ENCODE results near the gene PLA2G4D. TPM values are rescaled to one million over a fixed set of nuclear protein-coding genes. Genes with fewer than 3 reads are reported as not detected.

The PLA2G4D gene
- total RNA-seq, 1 donor from 2014 or later: not detected

- no peak overlapping the region for H3K4me3 Mint-ChIP-seq
- peaks cover 4% of the 10 kb centered on the region for H3K9me3 Mint-ChIP-seq
- TF ChIP-seq CTCF (conservative IDR thresholded peaks at IDR 0.05): no peak
These were observed 25.8 kb downstream of the PLA2G4D start for GRCh38 chr15:42068601-42069000.

GRCh38 chr15:42066764-42067415, 27.5 kb downstream of the PLA2G4D start:
- DNase-seq (ENCODE audit: extremely low spot score, unreplicated experiment): peak; percentile 52
- peaks cover 11% of the 10 kb centered on the region for H3K4me1 Mint-ChIP-seq (ENCODE audit: unreplicated experiment)
- H3K27ac Mint-ChIP-seq: peak overlapping the region; percentile 65
- peaks cover 4% of the 10 kb centered on the region for H3K9me3 Mint-ChIP-seq
- peak overlapping the region; percentile 29 for H3K4me3 Mint-ChIP-seq
- TF ChIP-seq CTCF (conservative IDR thresholded peaks at IDR 0.05): no peak
- peaks cover 5% of the 10 kb centered on the region for H3K27me3 Mint-ChIP-seq
- H3K36me3 Mint-ChIP-seq: peaks cover 5% of the 10 kb centered on the region

More at GRCh38 chr15:42068601-42069000, 25.8 kb downstream of the PLA2G4D start:
- peaks cover 11% of the 10 kb centered on the region for H3K4me1 Mint-ChIP-seq (ENCODE audit: unreplicated experiment)
- H3K36me3 Mint-ChIP-seq: peaks cover 5% of the 10 kb centered on the region
- peak; percentile 67 for DNase-seq (ENCODE audit: extremely low spot score, unreplicated experiment)
- H3K27me3 Mint-ChIP-seq: peaks cover 9% of the 10 kb centered on the region
- H3K27ac Mint-ChIP-seq: no peak overlapping the region

- TF ChIP-seq CTCF (conservative IDR thresholded peaks at IDR 0.05): no peak
- peaks cover 11% of the 10 kb centered on the region for H3K4me1 Mint-ChIP-seq (ENCODE audit: unreplicated experiment)
- H3K9me3 Mint-ChIP-seq: peaks cover 4% of the 10 kb centered on the region
- no peak for DNase-seq (ENCODE audit: extremely low spot score, unreplicated experiment)
- H3K4me3 Mint-ChIP-seq: no peak overlapping the region
- H3K27me3 Mint-ChIP-seq: peaks cover 5% of the 10 kb centered on the region
- no peak overlapping the region for H3K27ac Mint-ChIP-seq
- peaks cover 5% of the 10 kb centered on the region for H3K36me3 Mint-ChIP-seq
These were observed 28.9 kb downstream of the PLA2G4D start for GRCh38 chr15:42065468-42065867.

- Mint-ChIP-seq H3K4me3 (no peak overlapping the region), H3K9me3 (peaks cover 4% of the 10 kb centered on the region), H3K4me1 (ENCODE audit: unreplicated experiment) (peaks cover 11% of the 10 kb centered on the region), H3K27me3 (peaks cover 5% of the 10 kb centered on the region), H3K36me3 (peaks cover 5% of the 10 kb centered on the region), H3K27ac (no peak overlapping the region)
- DNase-seq (ENCODE audit: extremely low spot score, unreplicated experiment): peak; percentile 52
- no peak for TF ChIP-seq CTCF (conservative IDR thresholded peaks at IDR 0.05)
These were observed 29.3 kb downstream of the PLA2G4D start for GRCh38 chr15:42065033-42065432.

- Mint-ChIP-seq H3K4me3 (no peak overlapping the region), H3K9me3 (peaks cover 4% of the 10 kb centered on the region), H3K36me3 (peaks cover 5% of the 10 kb centered on the region), H3K27ac (no peak overlapping the region), H3K4me1 (ENCODE audit: unreplicated experiment) (peaks cover 11% of the 10 kb centered on the region), H3K27me3 (peaks cover 5% of the 10 kb centered on the region)
- DNase-seq (ENCODE audit: extremely low spot score, unreplicated experiment): no peak
- no peak for TF ChIP-seq CTCF (conservative IDR thresholded peaks at IDR 0.05)
These were observed 30.1 kb downstream of the PLA2G4D start for GRCh38 chr15:42064271-42064670.

All from type B pancreatic cell (in vitro differentiated cells).